Glutamatergic neuron (in vitro differentiated cells): ENCODE measurements around the gene NPTXR. TPM values are rescaled to one million over a fixed set of nuclear protein-coding genes. Genes with fewer than 3 reads are reported as not detected.
A peak's percentile ranks its signal among the peaks of the same experiment; 100 is the strongest.

ENCODE experiments used
- DNase-seq: peaks from one replicate; pipeline ENCODE4 v3.0.0; 2022
- H3K27ac Mint-ChIP-seq: one replicate; pipeline ENCODE4 v1.8.0; 2020; ENCODE audit warnings: mild to moderate bottlenecking, mixed read lengths, inconsistent platforms; ENCODE audit not compliant: unreplicated experiment
- H3K27me3 Mint-ChIP-seq: one replicate; pipeline ENCODE4 v1.8.0; 2020; ENCODE audit warnings: mild to moderate bottlenecking, moderate library complexity, mixed read lengths, inconsistent platforms; ENCODE audit not compliant: unreplicated experiment
- H3K36me3 Mint-ChIP-seq: one replicate; pipeline ENCODE4 v1.8.0; 2020; ENCODE audit warnings: mild to moderate bottlenecking, mixed read lengths, inconsistent platforms; ENCODE audit not compliant: unreplicated experiment
- H3K4me1 Mint-ChIP-seq: one replicate; pipeline ENCODE4 v1.8.0; 2020; ENCODE audit warnings: mild to moderate bottlenecking, low read depth, mixed read lengths, inconsistent platforms; ENCODE audit not compliant: unreplicated experiment
- H3K4me3 Mint-ChIP-seq: one replicate; pipeline ENCODE4 v1.8.0; 2020; ENCODE audit warnings: mild to moderate bottlenecking, mixed read lengths, inconsistent platforms; ENCODE audit not compliant: unreplicated experiment
- H3K9me3 Mint-ChIP-seq: one replicate; pipeline ENCODE4 v1.8.0; 2020; ENCODE audit warnings: mild to moderate bottlenecking, moderate library complexity, mixed read lengths, inconsistent platforms; ENCODE audit not compliant: unreplicated experiment
- CTCF ChIP-seq: fragments of 200-600 bp; sonication (generic); IDR thresholded peaks from one replicate; pipeline ENCODE4 v1.5.0; 2021; ENCODE audit not compliant: partially characterized antibody, unreplicated experiment
- total RNA-seq: library from RNA; stranded (reverse); fragmentation: NEBNext Ultra II Directional; extraction: Animal tissue kit (Norgen Biotek cat#: 25700); gene quantifications from one replicate; pipeline ENCODE4 v1.2.1, GENCODE V29; 2021; ENCODE audit not compliant: unreplicated experiment

NPTXR gene
- total RNA-seq, 1 donor from 2014 or later, result 9.2 TPM

GRCh38 chr22:38832005-38832978 lies 11.5 kb downstream of the NPTXR start:
- Mint-ChIP-seq H3K36me3 (no peaks in the 10 kb centered on the region), H3K4me3 (no peak overlapping the region), H3K9me3 (peaks cover 3% of the 10 kb centered on the region), H3K27me3 (peaks cover 3% of the 10 kb centered on the region), H3K27ac (no peak overlapping the region), H3K4me1 (peaks cover 5% of the 10 kb centered on the region)
- peak; percentile 27 for DNase-seq
- no peak for TF ChIP-seq CTCF

GRCh38 chr22:38831166-38831945 lies 12.5 kb downstream of the NPTXR start:
- Mint-ChIP-seq H3K27ac (no peak overlapping the region), H3K4me3 (no peak overlapping the region), H3K9me3 (peaks cover 3% of the 10 kb centered on the region), H3K4me1 (peaks cover 5% of the 10 kb centered on the region), H3K36me3 (no peaks in the 10 kb centered on the region), H3K27me3 (peaks cover 3% of the 10 kb centered on the region)
- TF ChIP-seq CTCF, result no peak
- peak; percentile 9 for DNase-seq

GRCh38 chr22:38830845-38831108 lies 13.1 kb downstream of the NPTXR start:
- TF ChIP-seq CTCF, result no peak
- no peak for DNase-seq
- no peaks in the 10 kb centered on the region for H3K36me3 Mint-ChIP-seq

GRCh38 chr22:38830026-38830844 lies 13.6 kb downstream of the NPTXR start:
- Mint-ChIP-seq H3K36me3 (no peaks in the 10 kb centered on the region), H3K4me3 (no peak overlapping the region), H3K9me3 (peaks cover 3% of the 10 kb centered on the region), H3K4me1 (peaks cover 5% of the 10 kb centered on the region), H3K27me3 (peaks cover 1% of the 10 kb centered on the region), H3K27ac (no peak overlapping the region)
- TF ChIP-seq CTCF, result no peak
- DNase-seq, result peak; percentile 8

More at GRCh38 chr22:38830845-38831108, 13.1 kb downstream of the NPTXR start:
- Mint-ChIP-seq H3K27ac (no peak overlapping the region), H3K9me3 (peaks cover 3% of the 10 kb centered on the region), H3K4me1 (peaks cover 5% of the 10 kb centered on the region), H3K27me3 (peaks cover 2% of the 10 kb centered on the region), H3K4me3 (no peak overlapping the region)
